ENCODE measurements around the gene CNOT11.

Gene CNOT11

DNA sequence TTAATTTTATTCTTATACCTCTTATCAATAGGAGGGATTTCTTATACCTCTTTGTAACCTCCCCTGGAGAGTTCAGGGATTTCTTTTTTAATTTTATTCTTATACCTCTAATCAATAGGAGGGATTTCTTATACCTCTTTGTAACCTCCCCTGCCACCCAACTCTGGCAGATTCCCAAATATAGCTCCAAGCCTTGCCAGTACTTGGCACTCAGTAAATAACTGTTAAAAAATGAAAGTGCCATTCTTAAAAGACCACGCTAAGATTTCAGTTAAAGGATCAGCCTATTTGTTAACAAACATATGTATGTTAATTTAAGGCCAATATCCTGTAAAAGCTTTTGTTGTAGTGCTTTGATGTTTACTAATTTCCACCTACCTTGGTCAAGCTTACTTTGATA is 51.0 kb downstream of the CNOT11 start:
- Histone ChIP-seq H3K4me1 (ENCODE audit: low read length) (peaks cover 12% of the 10 kb centered on the region), H3K27ac (ENCODE audit: low read length) (no peak overlapping the region), H4K20me1 (ENCODE audit: insufficient read depth, low read length) (0 out of 2 replicates have a peak, but pooled peaks cover 12% of the 10 kb centered on the region), H3K4me3 (ENCODE audit: low read length) (no peak overlapping the region), H3K27me3 (replicated peaks; ENCODE audit: insufficient read depth, low read length) (no peaks in the 10 kb centered on the region), H3K79me2 (ENCODE audit: low read length) (peaks cover 97% of the 10 kb centered on the region), H3K36me3 (replicated peaks; ENCODE audit: insufficient read depth, low read length) (peaks cover 4% of the 10 kb centered on the region; the same call in 1 of the 2 replicates), H3K4me2 (ENCODE audit: low read depth, low read length) (no peak overlapping the region), H3K9me2 (replicated peaks; ENCODE audit: insufficient read depth, low read length) (no peaks in the 10 kb centered on the region), H3F3A (ENCODE audit: insufficient read depth, low read length) (peaks cover 15% of the 10 kb centered on the region), H2AFZ (ENCODE audit: low read length) (no peak overlapping the region), H3K9ac (ENCODE audit: low read length) (no peak overlapping the region), H3K9me3 (replicated peaks; ENCODE audit: insufficient read depth, low read length) (no peaks in the 10 kb centered on the region)
- no peak for DNase-seq
- TF ChIP-seq EZH2phosphoT487 (IDR thresholded peaks at IDR 0.05; ENCODE audit: low read length) (no peak), EZH2 (optimal IDR thresholded peaks at IDR 0.05; ENCODE audit: low read depth, low read length) (no peak), CTCF (IDR thresholded peaks at IDR 0.05; ENCODE audit: low read length) (no peak)

DNA sequence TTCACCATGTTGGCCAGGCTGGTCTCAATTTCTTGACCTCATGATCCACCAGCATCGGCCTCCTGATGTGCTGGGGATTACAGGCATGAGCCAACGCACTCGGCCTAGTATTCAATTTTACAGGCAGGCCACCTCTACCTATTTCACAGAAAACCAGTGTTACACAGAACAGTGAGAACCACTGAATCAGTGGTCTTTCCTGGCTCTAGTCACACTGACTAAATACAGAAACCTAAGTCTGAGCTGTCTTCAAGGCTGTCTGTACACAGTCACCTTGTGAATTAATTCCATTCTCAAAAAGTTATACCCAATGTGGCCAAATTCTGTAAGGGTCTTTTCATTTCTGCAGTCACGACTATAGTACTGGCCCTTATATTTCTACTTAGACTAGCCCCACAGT is 52.3 kb downstream of the CNOT11 start:
- no peaks in the 10 kb centered on the region for H3K9me2 ChIP-seq (replicated peaks; ENCODE audit: insufficient read depth, low read length)
- H3K9me3 ChIP-seq (replicated peaks; ENCODE audit: insufficient read depth, low read length) = no peaks in the 10 kb centered on the region
- peaks cover 84% of the 10 kb centered on the region for H3K79me2 ChIP-seq (ENCODE audit: low read length)
- H3K27me3 ChIP-seq (replicated peaks; ENCODE audit: insufficient read depth, low read length) = no peaks in the 10 kb centered on the region
- DNase-seq = no peak
- peaks cover 15% of the 10 kb centered on the region for H3F3A ChIP-seq (ENCODE audit: insufficient read depth, low read length)
- H2AFZ ChIP-seq (ENCODE audit: low read length) = no peak overlapping the region
- H3K27ac ChIP-seq (ENCODE audit: low read length) = no peak overlapping the region
- 0 out of 2 replicates have a peak, but pooled peaks cover 6% of the 10 kb centered on the region for H4K20me1 ChIP-seq (ENCODE audit: insufficient read depth, low read length)
- H3K4me1 ChIP-seq (ENCODE audit: low read length) = peaks cover 18% of the 10 kb centered on the region
- no peak overlapping the region for H3K9ac ChIP-seq (ENCODE audit: low read length)
- H3K4me2 ChIP-seq (ENCODE audit: low read depth, low read length) = peak overlapping the region; percentile 73; the same call in 1 of the 2 replicates
- H3K4me3 ChIP-seq (ENCODE audit: low read length) = peak overlapping the region; percentile 89; the same call in 1 of the 2 replicates
- peaks cover 4% of the 10 kb centered on the region; the same call in 1 of the 2 replicates for H3K36me3 ChIP-seq (replicated peaks; ENCODE audit: insufficient read depth, low read length)
- TF ChIP-seq EZH2 (optimal IDR thresholded peaks at IDR 0.05; ENCODE audit: low read depth, low read length) (no peak), CTCF (IDR thresholded peaks at IDR 0.05; ENCODE audit: low read length) (no peak), EZH2phosphoT487 (IDR thresholded peaks at IDR 0.05; ENCODE audit: low read length) (no peak)

- no peaks in the 10 kb centered on the region for H3K9me3 ChIP-seq (replicated peaks; ENCODE audit: insufficient read depth, low read length)
- H3K9ac ChIP-seq (ENCODE audit: low read length) = peak overlapping the region; percentile 63; the same call in 1 of the 2 replicates
- peak overlapping the region; percentile 73 for H3K4me2 ChIP-seq (ENCODE audit: low read depth, low read length)
- H3K9me2 ChIP-seq (replicated peaks; ENCODE audit: insufficient read depth, low read length) = no peaks in the 10 kb centered on the region
- peaks cover 78% of the 10 kb centered on the region for H3K79me2 ChIP-seq (ENCODE audit: low read length)
- peak overlapping the region; percentile 88; the same call in 1 of the 2 replicates for H3K27ac ChIP-seq (ENCODE audit: low read length)
- H3F3A ChIP-seq (ENCODE audit: insufficient read depth, low read length) = peaks cover 15% of the 10 kb centered on the region
- peaks cover 18% of the 10 kb centered on the region for H3K4me1 ChIP-seq (ENCODE audit: low read length)
- DNase-seq = no peak
- H3K27me3 ChIP-seq (replicated peaks; ENCODE audit: insufficient read depth, low read length) = no peaks in the 10 kb centered on the region
- peaks cover 4% of the 10 kb centered on the region; the same call in 1 of the 2 replicates for H3K36me3 ChIP-seq (replicated peaks; ENCODE audit: insufficient read depth, low read length)
- H2AFZ ChIP-seq (ENCODE audit: low read length) = no peak overlapping the region
- peak overlapping the region; percentile 89 for H3K4me3 ChIP-seq (ENCODE audit: low read length)
- no peak for TF ChIP-seq CTCF (IDR thresholded peaks at IDR 0.05; ENCODE audit: low read length)
- TF ChIP-seq EZH2phosphoT487 (IDR thresholded peaks at IDR 0.05; ENCODE audit: low read length) = no peak
- no peak for TF ChIP-seq EZH2 (optimal IDR thresholded peaks at IDR 0.05; ENCODE audit: low read depth, low read length)
- H4K20me1 ChIP-seq (ENCODE audit: insufficient read depth, low read length) = 0 out of 2 replicates have a peak, but pooled peaks cover 6% of the 10 kb centered on the region
These were observed 52.9 kb downstream of the CNOT11 start for GRCh38 chr2:101305492-101306078.
